Endometrium (tissue), 2 donors: Measurements from ENCODE around the gene LTO1.

Source experiments
- FAIRE-seq: peaks from 2 replicates; lab custom pipeline; 2012; peaks lifted over from hg19 to GRCh38; lab: Jason Lieb, UNC
- donor health status: control.
- donor health status: control.

LTO1 gene, protein sequence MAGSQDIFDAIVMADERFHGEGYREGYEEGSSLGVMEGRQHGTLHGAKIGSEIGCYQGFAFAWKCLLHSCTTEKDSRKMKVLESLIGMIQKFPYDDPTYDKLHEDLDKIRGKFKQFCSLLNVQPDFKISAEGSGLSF

DNA sequence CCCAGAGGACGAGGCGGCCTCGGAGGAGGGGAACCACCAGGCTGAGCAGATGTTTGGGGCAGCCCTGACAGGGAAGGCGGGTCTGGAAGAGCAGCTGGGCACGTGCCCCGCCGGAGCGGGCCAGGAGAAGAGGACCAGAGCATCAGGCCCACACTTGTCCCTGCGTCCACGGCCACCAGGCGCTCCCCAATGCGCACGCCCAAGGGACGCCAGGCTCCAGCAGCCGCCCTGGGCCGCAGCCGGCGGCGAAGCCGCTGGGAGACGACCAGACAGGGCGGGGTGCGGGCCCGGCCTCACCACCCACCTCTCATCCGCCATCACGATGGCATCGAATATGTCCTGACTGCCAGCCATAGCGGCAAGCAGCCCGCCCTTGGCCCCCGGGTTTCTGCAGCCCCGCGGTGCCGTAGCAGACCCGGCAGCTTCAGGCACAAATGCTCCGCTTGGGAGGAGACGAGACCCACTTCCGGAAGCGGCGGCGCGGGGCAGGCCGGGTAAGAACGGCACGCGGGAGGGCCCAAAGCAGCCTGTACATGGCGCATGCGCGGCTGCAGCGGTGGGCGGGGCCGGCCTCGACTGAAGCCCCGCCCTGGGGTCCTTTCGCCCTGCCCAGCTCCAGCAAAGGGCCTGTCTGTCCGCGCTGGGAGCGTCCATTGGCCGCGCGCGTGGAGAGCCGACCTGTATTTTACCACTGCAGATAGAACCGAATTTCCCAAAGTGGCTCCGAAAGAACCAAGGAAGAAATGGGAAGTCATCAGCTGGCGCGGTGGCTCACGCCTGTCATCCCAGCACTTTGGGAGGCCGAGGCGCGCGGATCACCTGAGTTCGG lies at the start of gene LTO1:
LTO1 (minus strand) TSS at position 468 of the 829 bp plus-strand sequence; CDS start at position 354, 114 bp downstream.
- no peak for FAIRE-seq

DNA sequence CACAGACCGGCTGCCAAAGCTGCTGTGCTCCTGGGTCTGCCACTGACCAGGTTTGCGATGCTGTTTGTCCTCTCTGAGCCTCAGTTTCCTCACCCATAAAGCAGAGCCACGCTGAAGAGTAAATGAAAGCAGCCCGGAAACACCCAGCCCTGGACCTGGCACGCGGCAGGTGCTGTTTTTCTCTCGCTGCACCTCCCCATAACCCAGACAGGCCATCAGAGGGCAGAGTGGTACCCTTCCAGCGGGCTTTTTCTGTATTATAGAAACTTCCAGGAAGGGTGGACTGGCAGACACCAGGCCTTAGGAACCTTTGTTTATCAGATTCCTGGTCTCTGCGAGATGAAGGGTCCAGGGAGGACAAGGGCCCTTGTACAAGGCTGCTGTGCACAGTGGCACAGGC lies 46.6 kb upstream of the LTO1 start:
- FAIRE-seq = no peak

DNA sequence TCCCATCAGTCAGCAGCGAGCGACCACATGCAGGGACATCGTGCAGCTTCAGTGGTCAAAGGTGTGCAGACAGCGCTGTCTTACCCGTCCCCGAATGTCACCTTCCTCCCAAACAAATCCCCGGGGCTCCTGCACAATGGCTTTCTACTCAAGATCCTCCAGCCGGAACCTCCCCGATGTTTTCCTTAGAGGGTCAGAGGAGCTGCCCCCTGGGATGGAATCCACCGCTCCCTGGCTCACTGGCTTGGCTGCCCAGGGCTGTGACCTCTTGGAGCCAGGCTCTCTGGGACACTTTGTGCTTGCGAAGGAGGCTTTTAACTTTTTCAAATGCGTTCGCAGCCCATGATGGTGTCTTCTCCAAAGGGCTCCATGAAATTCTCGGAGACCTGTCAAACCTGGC lies 46.0 kb upstream of the LTO1 start:
- no peak for FAIRE-seq

DNA sequence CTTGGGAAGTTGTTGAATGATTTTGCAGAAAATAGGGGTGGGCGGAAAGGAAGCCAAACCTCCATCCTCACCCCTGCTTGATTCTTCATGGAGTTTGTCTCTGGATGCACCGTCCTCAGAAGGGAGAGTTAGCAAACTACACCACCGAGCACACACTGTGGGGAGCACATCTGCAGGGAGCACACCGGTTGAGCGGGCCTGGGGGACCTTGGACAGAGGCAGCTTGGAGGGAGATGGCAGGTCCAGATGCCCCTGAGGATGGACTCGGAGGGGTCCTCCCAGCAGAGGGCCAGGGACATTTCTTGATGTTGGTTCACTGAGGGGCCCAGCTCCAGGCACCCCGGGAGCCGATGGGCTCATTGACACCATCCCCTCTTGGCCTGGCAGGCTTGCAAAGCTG lies 43.8 kb upstream of the LTO1 start:
- no peak for FAIRE-seq

DNA sequence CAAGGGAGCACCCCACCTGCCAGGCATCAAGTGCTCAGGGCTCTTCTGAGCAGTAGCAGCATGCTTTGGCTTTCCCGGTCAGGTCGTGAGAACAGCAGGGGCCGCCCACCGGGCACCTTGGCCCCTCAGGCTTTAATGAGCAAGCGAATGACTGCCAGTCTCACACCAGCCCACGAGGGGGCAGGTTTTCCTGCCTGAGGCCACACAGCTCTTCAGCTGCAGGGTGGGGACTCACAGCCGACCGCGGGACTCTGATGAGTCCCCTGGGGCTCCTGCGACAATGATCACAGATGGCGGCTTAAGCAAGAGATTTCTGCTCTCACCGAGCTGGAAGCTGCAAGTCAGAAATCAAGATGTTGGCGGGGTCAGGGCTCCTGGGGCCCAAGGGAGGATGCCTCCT lies 43.0 kb upstream of the LTO1 start:
- no peak for FAIRE-seq

DNA sequence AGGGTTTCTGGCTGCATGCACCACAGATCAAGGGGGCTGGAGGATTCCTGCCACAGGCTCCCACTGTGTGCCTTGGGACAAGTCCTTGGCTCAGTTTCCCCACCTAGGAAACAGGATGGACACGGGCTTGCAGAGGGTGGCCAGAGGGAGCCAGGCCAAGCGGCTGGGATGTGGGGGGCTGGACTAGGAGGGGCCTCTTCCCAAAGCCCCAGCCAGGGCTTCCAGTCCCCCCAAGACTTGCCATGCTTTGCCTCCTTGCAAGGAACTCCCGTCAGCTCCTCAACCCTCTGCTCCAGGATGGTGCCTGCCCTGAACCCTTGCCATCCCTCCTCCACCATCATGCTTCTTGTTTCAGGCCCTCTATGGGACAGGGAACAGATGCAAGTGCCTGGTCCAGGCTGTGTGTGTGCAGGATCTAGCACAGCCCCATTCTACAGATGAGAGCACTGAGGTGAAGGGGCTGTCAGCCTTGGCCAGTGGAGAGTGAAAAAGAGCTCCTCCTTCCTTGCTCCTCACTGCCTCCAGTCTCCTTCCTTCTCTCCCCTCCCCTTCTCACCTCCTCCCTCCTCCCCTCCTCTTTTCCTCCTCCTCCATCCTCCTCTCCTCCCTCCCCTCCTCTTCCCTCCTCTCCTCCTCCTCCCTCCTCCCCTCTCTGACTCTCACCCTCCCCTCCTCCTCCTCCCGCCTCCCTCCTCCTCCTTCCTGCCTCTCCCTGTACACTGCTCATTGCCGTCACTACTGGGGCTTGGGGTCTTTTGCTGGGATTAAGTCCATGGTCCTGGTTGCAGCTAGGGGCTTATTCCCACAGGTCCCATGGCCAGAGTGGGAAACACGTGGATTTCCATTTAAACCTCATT lies 42.0 kb upstream of the LTO1 start:
- FAIRE-seq = no peak

DNA sequence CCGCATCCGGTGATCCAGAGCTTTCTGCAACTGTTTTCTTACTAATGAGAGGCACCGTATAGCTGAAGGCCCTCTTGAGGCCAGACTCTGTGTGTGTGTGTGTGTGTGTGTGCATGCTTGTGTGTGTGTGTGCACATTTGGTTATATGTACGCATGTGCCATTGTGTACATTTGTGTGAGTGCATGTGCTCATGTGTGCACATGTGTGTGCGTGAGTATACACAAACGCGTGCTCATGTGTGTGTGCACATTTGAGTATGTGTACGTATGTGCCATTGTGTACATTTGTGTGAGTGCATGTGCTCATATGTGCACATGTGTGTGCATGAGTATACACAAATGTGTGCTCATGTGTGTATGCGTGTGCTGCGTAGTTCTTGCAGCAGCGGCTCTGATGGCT lies 40.9 kb upstream of the LTO1 start:
- no peak for FAIRE-seq

DNA sequence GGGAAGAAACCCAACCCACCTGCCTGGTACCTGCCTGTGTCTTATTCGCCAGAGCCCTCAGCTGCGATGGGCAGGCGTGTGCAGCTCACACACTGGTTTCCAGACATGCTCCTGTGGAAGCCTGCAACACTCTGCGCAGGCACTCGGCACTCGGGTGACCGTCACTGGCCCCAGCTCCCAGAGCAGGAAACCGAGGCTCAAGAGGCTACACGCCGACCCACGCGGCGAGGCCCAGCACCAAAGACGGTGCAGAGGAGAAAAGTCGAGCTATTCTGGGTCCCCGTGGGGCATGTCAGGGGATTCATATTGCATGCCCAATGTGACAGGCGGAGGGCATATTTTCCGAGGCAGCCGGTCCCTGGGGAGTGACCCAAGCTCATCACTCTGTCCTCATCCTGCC lies 40.3 kb upstream of the LTO1 start:
- no peak for FAIRE-seq

DNA sequence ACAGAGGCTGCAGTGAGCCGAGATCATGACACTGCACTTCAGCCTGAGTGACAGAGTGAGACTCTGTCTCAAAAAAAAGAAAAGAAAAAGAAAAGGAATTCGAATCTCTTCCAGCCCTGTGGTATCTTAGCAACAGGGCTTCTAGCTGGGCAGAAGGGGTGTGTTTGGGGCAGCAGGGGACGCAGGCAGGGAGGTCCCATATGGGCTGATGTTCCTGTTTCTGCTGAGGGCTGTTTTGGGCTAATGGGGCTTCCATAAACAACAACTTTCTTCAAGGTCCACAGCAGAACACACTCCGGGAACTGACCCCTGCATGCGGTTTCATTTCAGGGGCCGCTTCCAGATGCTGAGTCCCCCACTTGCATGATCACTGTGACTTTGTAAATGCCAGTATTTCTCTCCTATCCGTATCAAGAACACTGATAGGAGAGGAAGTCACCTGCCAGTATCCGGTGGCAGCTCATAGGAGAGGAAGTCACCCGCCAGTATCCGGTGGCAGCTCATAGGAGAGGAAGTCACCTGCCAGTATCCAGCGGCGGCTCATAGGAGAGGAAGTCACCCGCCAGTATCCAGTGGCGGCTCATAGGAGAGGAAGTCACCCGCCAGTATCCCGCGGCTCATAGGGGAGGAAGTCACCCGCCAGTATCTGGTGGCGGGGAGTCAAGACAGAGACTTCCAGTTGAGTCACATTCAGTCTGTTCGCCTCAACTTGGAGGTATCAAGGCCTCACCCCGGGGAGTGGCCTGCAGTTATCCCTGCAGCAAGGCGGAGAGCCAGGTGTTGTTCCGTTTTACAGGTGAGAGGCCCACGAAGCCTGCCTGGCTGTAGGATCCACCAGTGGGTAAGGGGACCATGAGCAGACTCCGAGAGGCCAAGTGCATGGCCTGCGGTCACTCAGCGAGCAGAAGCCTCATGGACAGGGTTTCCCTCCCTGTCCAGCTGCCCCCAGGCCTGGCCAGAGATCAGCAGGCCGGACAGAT lies 37.0 kb upstream of the LTO1 start:
- no peak for FAIRE-seq

DNA sequence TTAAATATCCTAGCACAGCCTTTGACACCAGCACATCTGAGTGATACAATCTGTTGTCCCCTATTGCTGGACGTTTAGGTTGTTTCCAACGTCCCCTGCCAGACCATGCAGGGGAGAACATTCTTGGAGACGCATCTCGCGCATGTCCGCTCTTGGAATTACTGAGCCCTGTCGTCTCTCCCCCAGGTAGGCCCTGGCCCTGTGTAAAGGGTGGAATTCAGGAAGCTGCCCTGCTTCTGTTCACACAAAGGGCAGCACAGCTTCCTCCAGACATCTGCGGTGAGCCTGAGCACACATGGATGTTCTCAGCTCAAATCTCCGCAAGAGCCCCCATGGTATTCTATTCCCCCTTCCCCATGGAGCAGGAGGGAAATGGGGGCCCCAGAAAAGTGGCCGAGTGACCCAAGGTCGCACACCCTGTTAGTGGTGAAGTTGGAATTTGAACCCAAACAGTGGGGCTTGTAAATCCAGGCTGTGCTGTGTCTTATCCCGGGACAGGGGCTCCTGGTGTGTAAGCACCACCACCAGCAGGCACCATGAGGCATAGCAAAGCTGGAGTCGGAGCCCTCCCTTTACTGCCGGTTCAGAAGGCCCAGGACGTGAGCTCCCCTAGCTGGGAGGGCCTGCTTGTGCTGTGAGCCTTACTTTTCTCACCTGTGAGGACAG lies 33.7 kb upstream of the LTO1 start:
- no peak for FAIRE-seq

DNA sequence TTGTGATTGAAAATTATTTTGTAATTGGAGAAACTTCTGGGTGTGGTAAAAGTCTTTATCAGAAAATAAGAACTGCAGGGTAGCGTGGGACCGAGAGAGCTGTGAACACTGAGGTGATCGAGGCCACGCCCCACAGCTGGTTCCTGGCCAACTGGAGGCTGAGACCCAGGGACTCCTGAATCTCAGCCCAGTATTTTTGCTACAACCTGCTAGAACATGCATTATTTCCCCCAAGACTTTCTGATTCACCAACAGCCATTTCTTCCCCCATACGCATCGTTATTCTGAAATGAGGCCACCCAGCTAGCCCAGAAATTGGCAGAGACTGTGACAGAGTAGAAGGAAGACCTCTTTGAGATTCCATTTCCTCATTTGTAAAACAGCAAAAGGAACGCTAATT lies 32.0 kb upstream of the LTO1 start:
- FAIRE-seq = no peak

DNA sequence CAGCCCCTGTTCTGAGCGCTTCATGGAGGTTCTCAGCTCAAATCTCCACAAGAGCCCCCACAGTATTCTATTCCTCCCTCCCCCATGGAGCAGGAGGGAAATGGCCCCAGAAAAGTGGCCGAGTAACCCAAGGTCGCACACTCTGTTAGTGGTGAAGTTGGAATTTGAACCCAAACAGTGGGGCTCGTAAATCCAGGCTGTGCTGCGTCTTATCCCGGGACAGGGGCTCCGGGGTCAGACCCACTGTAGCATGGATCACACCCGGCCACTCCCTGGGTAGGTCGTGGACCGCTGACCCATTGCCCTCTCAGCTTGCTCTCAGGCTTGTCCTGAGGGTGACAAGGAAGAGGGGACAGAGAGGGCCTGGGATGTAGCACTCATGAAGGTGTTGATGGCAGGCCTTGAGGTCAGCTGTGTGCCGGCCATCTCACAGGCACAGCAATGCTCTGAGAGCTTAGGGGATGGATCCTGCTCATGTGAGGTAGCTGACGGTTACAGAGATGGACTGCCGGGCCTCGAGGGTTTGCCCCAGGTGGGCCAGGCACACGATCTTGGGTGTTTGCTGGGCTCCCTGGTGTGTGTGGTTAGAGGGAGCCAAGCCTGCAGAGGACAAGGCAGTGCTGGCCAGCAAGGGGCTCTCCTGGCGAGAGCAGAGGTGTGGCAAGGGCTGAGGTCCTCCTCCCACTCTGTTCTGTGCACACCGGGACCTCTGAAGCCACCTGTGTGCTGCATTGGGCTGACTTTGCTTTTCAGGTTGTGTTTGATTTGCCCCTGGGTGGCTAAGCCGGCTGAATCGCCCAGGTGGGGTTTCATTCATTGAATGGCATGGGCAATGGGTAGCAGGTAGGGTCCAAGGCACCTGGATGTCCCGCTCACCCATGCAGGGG lies 31.0 kb upstream of the LTO1 start:
- FAIRE-seq = no peak

DNA sequence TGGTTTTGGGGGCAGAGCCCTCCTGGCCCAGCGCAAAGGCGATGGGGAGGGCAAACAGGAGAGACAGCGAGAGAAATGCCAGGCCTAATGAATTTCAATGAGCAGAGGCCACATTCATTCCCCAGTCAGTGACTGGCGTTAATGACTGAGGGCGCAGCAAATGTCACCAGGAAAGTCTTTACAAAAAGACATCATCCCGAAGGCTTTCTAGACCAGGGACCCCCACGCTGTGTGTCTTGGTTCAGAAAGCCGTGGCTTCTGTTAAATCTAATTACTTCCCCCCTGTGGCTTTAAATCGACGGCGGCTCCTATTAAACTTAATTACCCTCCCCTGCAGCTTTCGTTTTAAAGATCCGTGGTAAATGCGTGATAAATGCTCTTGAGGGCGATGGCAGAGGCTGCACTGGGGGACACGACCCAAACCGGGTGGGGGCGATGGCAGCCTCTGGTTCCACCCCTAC lies 30.2 kb upstream of the LTO1 start:
- no peak for FAIRE-seq

DNA sequence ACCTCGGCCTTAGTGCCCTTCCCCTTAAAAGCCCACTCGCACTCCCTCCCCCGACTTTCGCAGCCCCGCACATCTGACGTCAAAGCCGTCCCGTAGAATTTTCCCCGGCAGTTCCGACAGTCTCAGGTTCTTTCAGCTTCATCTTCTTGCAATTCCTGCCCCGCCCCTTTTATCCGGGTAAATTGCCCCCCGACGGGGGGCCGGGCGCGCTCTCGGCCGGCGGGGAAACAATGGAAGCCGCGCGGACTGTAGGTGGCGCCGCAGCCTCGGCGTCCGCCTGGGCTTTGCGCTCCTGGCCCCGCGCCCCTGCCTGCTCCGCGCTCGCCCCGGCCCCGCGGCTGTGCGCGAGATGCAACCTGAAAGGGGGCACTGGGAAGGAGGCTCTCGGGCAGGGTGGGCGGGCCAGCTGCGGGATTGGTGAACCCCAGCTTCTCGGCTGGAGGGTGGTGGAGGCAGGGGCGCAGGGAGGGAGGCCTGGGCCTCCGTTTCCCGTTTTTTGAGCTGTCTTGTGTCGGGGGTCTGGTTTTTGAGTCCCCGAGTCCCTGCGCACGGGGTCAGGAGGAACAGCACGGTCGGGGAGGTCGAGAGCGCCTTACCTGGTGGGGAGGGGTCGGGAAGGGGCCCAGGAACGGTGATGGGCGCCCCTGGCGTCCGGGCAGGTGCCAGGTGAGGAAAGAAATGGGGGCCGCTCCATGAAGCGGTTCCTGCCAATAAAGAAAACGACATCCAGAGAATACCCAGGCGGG lies 29.5 kb upstream of the LTO1 start:
- no peak for FAIRE-seq

DNA sequence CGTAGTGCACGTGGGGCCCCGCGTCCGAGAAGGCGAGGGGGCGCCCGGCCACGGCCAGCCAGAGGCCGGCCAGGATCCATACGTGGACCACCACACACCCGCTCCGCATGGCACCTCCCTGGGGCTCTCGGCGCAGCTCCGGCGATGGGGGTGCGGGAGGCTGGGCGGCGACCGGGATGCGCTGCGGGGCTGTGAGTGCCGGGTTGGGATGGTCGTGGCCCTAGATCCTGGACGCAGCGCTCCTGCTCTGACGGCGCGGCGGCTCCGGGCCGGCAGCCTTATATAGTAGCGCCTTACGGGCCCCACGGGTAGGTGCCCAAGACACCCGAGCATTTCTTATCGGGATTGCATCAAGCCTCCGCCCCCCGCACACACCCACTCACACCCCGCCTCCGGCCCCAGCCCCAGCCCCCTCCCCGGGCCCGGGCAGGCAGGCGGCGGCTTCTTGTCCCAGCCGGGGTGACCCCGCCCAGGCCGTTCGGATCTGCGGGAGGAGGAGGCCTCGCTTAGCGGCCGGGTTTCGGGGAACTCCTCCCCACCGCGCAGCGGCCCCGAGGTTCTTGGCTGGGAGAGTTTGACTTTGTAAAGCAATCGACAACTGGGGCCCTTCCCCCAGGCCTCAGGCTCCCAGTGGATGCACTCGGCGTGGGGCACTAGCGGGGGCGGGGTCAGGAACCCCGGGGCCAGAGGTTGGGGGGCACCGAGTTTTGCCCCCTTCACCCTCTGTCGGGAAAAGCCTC lies 28.8 kb upstream of the LTO1 start, which contains the start of gene FGF19:
FGF19 (minus strand) TSS at position 255 of the 740 bp plus-strand sequence; CDS start at position 109, 146 bp downstream.
- no peak for FAIRE-seq

DNA sequence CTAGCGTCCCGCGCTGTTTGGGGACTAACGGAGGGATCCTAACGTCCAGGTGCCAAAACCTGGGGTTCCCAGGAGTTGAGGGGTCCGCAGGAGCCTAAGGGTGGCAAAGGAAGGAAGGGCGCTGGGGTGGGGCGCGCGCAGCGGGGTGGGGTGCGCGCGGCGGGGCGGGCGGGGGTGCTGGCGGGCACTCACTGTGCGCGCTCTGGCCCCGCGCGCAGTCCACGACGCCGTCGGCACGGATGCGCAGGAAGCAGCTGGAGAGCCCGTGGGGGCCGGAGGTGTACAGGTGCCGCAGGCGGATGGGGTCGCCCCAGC lies 28.3 kb upstream of the LTO1 start:
- FAIRE-seq = no peak

DNA sequence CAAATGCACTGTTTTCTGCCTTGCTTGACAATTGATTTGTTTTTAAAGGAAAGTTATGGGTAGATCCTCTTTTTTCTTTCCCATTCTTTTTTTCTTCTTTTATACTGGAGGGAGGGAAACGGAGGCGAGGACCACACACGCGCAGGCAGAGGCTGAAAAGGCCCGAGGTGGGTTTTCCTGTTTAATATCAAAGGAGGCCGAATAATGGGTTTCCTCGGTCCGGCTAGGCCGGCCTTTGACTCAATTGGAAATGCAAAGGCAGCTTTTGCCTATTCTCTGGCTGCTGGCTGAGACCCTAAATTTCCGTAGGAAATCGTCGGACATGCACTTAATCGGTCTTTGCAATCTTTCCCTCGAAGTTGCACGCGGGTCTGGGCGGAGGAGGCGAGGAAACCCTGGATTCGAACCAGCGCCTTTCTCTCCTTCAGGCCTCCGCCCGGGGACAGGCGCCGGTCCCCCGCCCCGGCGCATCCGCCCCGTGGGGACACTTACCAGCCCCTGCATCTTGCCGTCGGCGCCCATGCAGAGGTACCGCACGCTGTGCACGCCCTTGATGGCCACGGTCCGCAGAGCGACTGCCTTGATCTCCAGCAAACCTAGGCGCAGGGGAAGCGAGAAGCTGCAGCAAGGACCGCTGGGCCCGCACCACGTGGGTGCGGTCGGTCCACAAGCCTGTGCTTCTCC lies 27.8 kb upstream of the LTO1 start:
- FAIRE-seq = no peak

DNA sequence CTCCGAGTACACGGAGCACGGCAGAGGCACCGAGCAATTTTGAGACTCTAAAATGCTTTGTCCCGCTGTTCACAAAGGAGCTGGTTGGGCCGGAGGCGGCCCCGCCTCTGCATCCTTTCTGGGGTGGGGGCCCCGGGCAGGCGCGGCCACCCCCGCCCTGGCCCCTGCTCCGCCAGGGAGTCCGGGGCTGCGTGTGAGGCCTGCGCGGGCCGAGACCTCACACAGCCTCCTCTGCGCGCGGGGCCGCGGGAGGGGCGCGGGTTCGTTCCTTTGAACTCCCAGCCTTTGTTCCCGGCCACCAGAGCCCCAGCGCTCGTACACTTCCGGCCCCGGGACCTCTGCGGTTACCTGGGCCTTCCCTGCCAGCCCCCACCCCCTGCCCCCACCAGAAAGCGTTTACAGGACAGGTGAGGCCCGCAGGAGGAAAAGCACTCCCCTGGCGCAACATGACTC lies 27.1 kb upstream of the LTO1 start:
- FAIRE-seq = no peak
